DMS 273 (cell line): ENCODE results near the gene G6PD.
A peak's percentile ranks its signal among the peaks of the same experiment; 100 is the strongest.

Experiments used
- DNase-seq: peaks from one replicate; lab custom pipeline; 2025; ENCODE audit not compliant: unreplicated experiment; lab: John Stamatoyannopoulos, UW

G6PD gene

DNA sequence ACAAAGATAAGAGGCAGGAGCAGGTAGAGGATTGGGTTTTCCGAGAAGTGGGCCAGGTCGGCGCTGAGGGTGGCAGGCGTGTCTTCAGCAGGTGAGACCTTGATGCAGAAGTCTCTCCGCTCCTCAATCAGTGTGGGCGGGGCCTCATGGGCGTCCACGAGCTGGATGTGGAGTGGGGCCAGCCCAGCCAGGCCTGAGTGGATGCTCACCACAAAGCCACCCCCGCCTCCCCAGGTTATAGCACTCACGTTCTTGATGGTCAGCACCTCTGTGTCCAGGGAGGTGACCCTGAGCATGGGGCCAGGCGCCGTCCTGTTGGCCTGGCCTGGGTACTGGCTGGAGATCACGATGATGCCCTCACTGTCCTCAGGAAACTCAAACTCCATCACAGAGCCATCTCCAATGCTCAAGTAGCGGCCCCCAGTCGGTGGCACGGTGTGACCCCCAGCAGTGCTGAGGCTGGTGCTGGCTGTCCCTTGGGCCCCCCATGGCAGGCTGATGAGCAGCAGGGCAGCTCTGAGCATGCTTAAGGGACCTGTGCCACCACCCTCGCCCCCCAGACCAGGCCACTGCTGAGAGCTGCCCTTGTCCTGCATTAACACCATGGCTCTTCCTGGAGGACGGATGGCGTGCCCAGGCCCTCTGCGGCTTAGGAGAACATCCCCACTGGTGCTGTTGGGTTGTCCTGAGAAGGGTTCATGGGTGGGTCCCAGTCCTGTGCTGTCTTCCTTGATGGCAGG is 58.1 kb downstream of the G6PD start:
- DNase-seq: no peak

DNA sequence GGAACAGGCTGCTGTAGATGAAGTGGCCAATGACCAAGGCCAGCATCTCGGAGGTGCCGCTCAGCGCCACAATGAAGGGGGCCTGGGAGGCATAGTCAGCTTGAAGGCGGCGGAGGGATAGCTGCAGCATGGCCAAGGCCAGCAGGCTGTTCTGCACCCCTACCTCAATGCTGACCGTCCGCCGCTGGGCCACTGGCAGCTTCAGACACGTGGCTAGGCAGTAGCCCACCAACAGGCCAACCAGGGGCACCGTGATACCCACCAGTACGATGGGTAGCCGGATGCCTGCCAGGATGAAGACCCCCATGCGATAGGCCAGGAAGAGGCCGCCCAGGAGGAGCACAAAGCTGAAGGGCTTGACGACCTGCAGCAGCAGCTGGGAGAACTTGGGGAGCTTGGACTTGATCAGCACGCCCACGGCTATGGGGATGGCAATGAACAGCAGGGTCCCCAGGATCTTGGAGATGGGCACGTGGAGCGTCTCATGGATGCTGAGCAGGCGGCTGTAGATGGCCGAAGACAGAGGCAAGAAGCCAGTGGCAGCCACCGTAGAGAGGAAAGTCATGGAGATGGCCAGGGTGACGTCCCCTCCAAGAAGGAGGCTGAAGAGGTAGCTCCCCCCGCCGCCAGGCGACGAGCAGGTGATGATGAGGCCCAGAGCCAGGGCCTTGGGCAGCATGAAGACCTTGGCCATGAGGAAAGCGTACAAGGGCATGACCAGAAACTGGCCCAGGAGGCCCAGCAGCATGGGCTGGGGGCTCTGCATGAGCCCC is 58.9 kb downstream of the G6PD start:
- no peak for DNase-seq

DNA sequence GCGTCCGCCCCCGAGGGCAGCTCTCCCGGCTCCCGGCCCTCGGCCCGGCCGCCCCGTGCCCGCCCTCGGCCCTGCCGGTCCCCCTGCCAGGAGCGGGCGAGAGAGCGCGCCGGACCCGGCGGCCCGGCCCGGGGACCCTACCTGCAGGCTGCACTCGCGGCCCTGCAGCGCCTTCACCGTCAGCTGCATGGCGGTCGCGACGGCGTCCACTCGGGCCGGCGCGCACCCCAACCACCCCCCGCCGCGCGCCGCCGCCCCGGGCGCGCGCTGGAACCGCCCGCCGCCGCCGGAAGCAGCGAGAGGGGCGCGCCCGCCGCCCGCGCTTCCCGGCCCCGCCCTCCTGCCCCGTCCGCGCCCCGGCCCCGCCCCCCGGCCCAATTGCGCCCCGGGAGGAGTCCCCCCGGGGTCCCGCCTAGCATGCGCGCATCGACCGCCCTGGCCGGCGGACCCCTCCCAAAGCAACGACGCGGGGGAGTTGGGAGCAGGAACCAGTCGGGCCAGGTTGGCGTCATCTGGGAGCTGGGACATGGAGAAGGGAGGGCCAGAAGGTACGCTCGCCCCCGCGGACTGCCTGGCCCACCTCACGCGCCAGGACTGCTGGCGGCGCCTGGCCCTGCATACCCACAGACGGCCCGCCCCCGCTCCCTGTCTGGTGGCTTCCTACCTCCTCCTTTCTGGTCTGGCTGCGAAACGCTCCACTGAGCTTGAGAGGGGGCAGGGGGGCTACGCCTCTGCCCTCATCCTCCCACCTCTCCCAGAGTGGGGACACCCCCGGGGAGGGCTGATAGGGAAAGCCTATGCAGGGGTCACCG is 60.0 kb downstream of the G6PD start, which contains the start of gene UBL4A:
TSS of gene UBL4A (minus strand) at position 220 of the 812 bp plus-strand sequence. CDS start at position 189, 31 bp downstream.
- DNase-seq: peak; percentile 78

DNA sequence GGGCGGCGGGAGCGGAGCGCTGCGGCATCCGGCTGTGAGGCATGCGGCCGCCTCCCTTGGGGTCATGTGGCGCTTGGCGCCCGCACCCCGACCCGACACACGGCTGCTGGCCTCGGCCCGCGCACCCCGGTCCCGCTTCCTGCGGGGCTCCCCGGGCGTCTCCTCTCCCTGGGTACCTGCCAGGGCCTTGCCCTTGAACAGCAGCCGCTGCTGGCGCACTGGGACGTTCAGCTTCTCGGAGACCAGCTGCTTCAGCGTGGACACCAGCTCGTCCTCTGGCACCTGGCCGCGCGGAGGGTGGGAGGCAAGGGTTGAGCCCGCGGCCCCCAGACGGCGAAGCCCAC is 60.6 kb downstream of the G6PD start:
- peak; percentile 64 for DNase-seq

DNA sequence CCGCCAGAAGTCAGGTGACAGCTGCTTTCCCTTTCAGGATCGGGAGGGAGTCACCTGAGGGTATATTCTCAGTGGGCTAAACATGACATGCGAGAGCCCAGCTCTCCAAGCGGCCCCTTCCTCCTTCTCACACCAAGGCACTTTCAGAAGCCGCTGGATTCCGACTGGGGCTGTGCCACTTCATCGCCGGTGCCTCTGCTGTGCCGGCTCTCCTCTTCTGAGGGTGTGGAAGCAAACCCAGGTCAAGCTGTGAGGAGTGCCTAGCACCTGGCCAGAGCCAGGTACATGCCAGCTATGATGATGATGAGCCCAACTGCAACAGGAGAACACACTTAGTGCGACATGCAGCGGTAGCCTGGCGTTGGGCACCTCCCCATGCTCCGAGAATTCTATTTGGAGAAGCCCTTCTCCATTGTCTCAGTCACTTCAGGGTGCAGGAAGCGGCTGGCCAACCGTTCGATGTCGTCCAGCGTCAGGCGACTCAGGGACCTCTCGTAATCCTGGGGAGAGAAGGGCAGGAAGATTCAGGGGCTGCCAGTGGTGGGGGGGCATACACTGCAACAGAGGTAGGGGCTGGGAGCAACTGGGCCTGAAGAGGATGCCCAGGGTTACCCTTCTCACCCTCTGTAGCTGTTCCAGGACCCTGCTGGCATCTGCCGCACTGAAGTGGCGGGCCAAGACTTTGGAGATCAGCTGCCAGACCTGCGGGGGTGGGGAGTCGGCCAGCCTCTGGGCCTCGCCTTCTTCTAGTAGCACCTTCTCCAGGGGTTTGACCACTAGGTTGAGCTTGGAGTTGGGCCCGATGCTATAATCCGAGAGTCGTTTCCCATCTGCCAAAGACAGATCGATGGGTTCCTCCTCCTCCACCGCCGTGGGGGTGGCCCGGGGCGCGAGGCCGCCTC is 61.2 kb downstream of the G6PD start:
- peak; percentile 64 for DNase-seq

DNA sequence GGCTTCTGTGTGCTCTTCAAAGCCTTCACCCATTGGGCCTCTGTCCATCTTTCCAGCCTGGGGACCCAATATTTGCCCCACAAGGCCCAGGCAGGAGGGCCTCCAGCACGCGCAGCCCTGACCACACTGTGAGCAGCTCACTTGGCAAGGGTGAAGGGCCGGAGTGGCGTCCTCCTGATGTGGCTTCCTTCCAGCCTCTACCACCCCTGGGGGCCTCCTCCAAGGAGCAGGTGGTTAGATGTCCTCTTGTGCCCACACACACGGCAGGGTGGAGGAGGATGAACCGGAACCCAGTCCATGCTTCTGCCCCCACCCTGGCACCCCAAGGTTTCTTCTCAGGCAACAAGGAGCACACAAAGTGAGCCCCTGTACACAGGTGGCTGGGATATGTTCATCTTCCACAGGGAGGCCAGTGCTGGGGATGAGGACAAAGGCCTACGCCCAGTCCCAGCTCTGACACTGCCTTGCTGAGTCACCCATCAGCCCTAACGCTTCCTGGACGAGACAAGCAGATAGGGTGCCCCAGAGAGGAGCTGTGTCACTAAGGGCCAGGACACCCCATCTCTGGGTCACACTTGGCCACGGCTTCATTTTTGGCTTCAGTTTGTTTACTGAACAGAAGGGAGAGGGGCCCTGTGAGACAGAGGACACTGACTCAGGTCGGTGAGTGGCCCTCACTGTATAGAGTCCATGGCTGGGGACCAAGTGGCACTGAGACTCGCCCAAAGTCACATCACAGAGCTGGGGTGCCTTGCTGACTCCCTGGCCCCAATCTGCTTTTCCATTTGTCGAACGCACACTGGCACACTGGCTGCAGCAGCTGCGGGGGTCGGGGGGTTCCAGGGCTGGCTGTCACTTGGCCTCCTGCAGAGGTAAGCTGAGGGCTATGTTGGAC is 62.1 kb downstream of the G6PD start:
- no peak for DNase-seq

DNA sequence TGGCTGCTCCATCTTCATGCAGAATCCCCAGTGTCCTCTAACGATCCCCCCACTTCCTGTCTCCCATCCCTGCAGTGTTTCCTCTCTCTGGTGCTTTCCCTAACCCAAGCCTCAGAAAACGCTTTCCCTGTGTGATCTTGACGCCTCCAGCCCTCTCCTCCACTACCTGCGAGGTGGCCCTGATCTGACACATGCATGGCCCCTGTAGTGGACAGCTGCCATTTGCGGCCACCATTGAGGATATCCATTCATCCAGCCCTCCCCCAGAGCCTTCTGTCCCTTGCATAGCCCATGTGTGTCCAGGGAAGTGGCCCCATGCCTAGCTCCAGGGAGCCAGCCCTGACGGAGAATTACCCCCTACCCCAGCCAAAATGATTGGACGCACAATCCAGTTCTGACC is 63.3 kb downstream of the G6PD start:
- DNase-seq: no peak

DNA sequence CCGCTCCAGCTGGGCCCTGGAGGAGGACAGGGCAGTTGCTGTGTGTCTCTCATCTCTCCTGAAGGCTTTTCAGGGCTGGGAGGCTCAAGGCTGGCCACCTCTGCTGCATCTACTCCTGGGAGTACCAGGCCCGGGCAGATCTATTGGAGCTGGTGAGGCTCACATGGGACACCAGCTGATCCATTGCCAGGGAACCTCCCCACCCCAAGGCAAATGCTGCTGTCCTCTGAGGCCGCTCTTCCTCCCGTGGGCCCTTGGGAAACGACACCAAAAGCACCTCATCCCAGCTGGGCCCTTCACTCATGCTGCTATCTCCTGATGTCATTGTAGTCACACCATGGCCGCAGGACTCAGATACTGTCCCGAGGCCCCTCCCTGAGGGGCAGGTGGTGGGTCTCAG is 63.9 kb downstream of the G6PD start:
- no peak for DNase-seq

DNA sequence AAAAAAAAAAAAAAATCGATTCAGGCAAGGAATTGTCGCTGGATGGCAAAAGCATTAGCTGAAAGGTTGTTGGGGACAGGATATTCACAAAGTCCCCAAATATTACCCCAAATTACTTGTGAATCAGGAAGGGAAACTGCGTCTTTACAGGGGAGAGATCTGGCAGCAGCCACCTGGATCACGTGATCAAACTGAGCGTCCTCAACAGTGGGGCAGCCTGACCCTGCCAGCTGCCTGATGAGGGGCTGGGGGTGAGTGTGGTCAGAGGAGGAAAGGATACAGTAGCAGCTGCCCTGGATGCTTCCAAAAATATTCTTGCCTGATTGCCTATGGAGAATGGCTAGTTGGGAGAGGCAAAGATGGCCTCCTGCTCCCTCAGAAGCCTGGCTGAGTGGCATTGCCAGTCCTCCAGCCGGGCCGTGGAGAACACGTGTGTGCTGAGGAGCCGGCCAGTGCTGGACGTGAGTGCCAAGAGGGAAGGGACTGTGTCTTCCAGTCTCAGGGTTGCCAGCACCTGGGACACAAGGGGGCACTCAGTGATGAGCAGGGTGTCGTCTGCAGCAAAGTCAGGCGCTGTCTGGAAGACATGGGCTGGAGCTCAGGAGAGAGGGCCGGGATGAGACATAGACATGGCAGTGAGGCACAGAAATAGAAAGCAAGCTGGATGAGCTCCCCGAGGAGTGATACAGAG is 64.6 kb downstream of the G6PD start:
- DNase-seq: no peak
